Heart right ventricle (tissue), 16 donors: ENCODE data around the gene AOAH. TPM values are rescaled to one million over a fixed set of nuclear protein-coding genes. Genes with fewer than 3 reads are reported as not detected.

Source experiments
- ATAC-seq, 8 donors: fragments of 200-7000 bp; cut with Tn5 transposase; one replicate each; pipeline ENCODE4 v1.9.1; 2020; ENCODE audit warnings: mild to moderate bottlenecking in 8 of 8, moderate library complexity in 8 of 8, moderate number of reproducible peaks in 1 of 8
- DNase-seq, 2 donors: peaks; one replicate each; pipeline ENCODE4 v3.0.0-alpha.2; 2020
- H3K27ac ChIP-seq, 10 donors: fragments of 200-600 bp; sonication (generic) in 2 of 10; one replicate each; pipeline versions ENCODE4 v1.5.0 to v1.8.0; 2020 to 2022; ENCODE audit warnings: mild to moderate bottlenecking in 3 of 10
- H3K27me3 ChIP-seq, 7 donors: fragments of 200-600 bp; one replicate each; pipeline ENCODE4 v1.8.0; 2021 to 2022; ENCODE audit warnings: mild to moderate bottlenecking in 2 of 7
- H3K36me3 ChIP-seq, 9 donors: fragments of 200-600 bp; sonication (generic) in 1 of 9; one replicate each; pipeline versions ENCODE4 v1.5.0 to v1.8.0; 2020 to 2022; ENCODE audit warnings: mild to moderate bottlenecking in 2 of 9
- H3K4me1 ChIP-seq, 9 donors: fragments of 200-600 bp; sonication (generic) in 1 of 9; one replicate each; pipeline versions ENCODE4 v1.5.0 to v1.8.0; 2020 to 2022; ENCODE audit warnings: mild to moderate bottlenecking in 4 of 9
- H3K4me3 ChIP-seq, 10 donors: fragments of 200-600 bp; sonication (generic) in 2 of 10; one replicate each; pipeline versions ENCODE4 v1.5.0 to v1.8.0; 2020 to 2022; ENCODE audit warnings: mild to moderate bottlenecking in 7 of 10, moderate library complexity in 2 of 10
- H3K9me3 ChIP-seq, 11 donors: fragments of 200-600 bp in 10 of 11; sonication (generic) in 2 of 11; one replicate each; pipeline versions ENCODE4 v1.5.0 to v1.8.0; 2013 to 2022; ENCODE audit warnings: mild to moderate bottlenecking in 2 of 11, control low read depth in 1 of 11, moderate library complexity in 1 of 11
- WGBS, 2 donors: extraction: QIAGEN DNeasy Blood & Tissue Kit; methylation state at CpG; one replicate each; pipeline ENCODE4 v1.1.7; 2013; ENCODE audit warnings: inconsistent platforms in 1 of 2; 5-methylcytosine and 5-hydroxymethylcytosine counted together
- intact Hi-C, 10 donors: fragments of 100-400 bp; cut with DNase I; formaldehyde crosslinking; loops; one replicate each; pipeline versions ENCODE4 v1.11.1 to v1.14.2; 2022
- polyA plus RNA-seq, 2 donors: library from polyadenylated mRNA; stranded (reverse); fragments of 200-250 nt; gene quantifications; one replicate each; pipeline ENCODE4 v1.2.3, GENCODE V29; 2013
- total RNA-seq, 10 donors: library from RNA; stranded (reverse); fragmentation: NEBNext Ultra II Directional in 3 of 10; extraction: Animal tissue kit (Norgen Biotek cat#: 25700) in 3 of 10; gene quantifications; one replicate each; pipeline versions ENCODE4 v1.2.1 to v1.2.4, GENCODE V29; 2021 to 2023
- TF ChIP-seq, protein P1 (sequence below), 9 donors: fragments of 200-600 bp; sonication (generic) in 2 of 9; IDR thresholded peaks; one replicate each; pipeline versions ENCODE4 v1.5.0 to v1.8.0; 2021 to 2022; ENCODE audit warnings: antibody characterized with exemption in 9 of 9, mild to moderate bottlenecking in 5 of 9, moderate library complexity in 1 of 9
- donor health status: Arrhythmogenic right ventricular cardiomyopathy.
- donor health status: ischemic (EF 13 %, LVEDD 7.1; RV severe dilation, severe dysfunction).
- donor health status: healthy with polysubstance abuse.
- donor health status: DM: no; HTN: yes; CAD: no.
- donor health status: DM: no; HTN: no; CAD: no.
- donor health status: ischemic (EF 25% LVEDD 6.9; RV normal size, moderate dysfunction).
- donor health status: ischemic (EF 25% LVEDD 5.7; RV mildly dilated, moderate dysfunction).
- donor health status: healthy.
- donor health status: DM: yes; HTN: yes; CAD: no.
- donor health status: Ischemic cardiomyopathy.
- donor health status: ischemic (EF 35%, LVEDD 5.7; RV mildly dilated, moderate dysfunction).
- donor health status: nonischemic (EF 11% LVEDD 7.7; RV severe dilation, severe dysfunction).
- donor health status: DM: yes; HTN: yes; CAD: no.
- donor health status: PGD.
- donor health status: ischemic (EF 29% LVEDD 5.4; RV normal size, mild dysfunction).
- donor health status: nonischemic (EF 23%, LVEDD 6.1; RV moderate dilation, normal function).

Gene AOAH
- total and polyA plus RNA-seq, 12 donors = 0.70 to 19.5 (median 1.6) TPM

DNA sequence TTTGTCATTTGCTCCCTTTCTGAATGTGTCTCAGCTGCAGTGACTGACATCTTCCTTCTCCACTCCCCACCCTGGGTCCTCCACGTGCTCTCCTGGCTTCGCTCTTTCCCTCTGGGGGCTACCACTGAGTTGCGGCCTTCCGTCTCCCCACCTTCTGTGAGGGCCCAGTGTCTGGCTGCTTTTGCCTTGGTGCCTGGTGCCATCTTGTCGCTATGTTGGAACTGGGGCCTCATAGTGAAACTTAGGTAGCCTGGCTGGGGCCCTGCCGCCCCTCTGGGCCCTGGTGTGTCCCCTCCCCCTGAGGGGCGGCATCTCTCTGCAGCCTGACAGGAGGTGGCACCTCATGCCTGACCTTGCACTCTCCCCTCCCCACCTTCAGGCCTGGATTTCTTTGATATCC lies 190.6 kb downstream of the AOAH start:
- intact Hi-C loops = no loop called here
- TF ChIP-seq, protein P1, sequence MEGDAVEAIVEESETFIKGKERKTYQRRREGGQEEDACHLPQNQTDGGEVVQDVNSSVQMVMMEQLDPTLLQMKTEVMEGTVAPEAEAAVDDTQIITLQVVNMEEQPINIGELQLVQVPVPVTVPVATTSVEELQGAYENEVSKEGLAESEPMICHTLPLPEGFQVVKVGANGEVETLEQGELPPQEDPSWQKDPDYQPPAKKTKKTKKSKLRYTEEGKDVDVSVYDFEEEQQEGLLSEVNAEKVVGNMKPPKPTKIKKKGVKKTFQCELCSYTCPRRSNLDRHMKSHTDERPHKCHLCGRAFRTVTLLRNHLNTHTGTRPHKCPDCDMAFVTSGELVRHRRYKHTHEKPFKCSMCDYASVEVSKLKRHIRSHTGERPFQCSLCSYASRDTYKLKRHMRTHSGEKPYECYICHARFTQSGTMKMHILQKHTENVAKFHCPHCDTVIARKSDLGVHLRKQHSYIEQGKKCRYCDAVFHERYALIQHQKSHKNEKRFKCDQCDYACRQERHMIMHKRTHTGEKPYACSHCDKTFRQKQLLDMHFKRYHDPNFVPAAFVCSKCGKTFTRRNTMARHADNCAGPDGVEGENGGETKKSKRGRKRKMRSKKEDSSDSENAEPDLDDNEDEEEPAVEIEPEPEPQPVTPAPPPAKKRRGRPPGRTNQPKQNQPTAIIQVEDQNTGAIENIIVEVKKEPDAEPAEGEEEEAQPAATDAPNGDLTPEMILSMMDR (IDR thresholded peaks at IDR 0.05) = no peak
- H3K36me3 ChIP-seq = peaks cover 0 to 24% (median 0%) of the 10 kb centered on the region in 9 donors
- no peak overlapping the region for H3K27ac ChIP-seq
- no peak overlapping the region for H3K4me3 ChIP-seq
- ATAC-seq (no peak), DNase-seq (no peak)
- H3K9me3 ChIP-seq = no peaks in the 10 kb centered on the region
- H3K4me1 ChIP-seq = no peaks in the 10 kb centered on the region
- H3K27me3 ChIP-seq = no peaks in the 10 kb centered on the region
- WGBS, 2 donors = 91 to 93% methylated on average over 7 of the region's 7 CpGs

GRCh38 chr7:36532981-36533499 lies 191.3 kb downstream of the AOAH start:
- H3K27me3 ChIP-seq = no peaks in the 10 kb centered on the region
- DNase-seq (no peak), ATAC-seq (no peak)
- intact Hi-C loops = no loop called here
- no peaks in the 10 kb centered on the region for H3K9me3 ChIP-seq
- TF ChIP-seq, protein P1 (IDR thresholded peaks at IDR 0.05) = no peak
- H3K4me1 ChIP-seq = no peaks in the 10 kb centered on the region
- peaks cover 0 to 18% (median 0%) of the 10 kb centered on the region in 9 donors for H3K36me3 ChIP-seq
- no peak overlapping the region for H3K4me3 ChIP-seq
- no peak overlapping the region for H3K27ac ChIP-seq
- 80 to 83% methylated on average over 5 of the region's 5 CpGs for WGBS, 2 donors

DNA sequence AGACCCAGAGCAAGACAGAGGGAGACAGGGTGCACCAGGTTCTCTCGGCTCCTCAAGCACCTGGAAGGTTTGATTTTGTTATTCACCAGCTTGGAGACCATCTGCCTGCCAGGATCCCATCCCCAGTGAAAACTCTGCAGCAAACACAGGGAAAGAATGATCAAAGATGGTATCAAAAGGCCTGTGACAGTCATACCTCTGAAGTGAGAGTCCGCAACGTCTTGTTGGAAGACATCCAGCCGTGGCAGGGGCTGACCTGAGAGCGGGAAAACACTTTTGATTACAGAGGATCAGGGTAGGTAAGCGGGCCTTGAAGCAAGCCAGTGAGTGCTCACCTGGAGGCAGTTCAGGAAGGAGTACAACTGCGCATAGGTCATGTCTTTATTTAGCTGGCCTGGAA lies 192.3 kb downstream of the AOAH start:
- intact Hi-C loops = no loop called here
- H3K27ac ChIP-seq = no peak overlapping the region
- 85 to 89% methylated on average over 7 of the region's 7 CpGs for WGBS, 2 donors

GRCh38 chr7:36530456-36530855 lies 193.8 kb downstream of the AOAH start:
- ATAC-seq = no peak
- TF ChIP-seq, protein P1 (IDR thresholded peaks at IDR 0.05) = no peak
- Histone ChIP-seq H3K4me1 (no peaks in the 10 kb centered on the region), H3K36me3 (peaks cover 0 to 21% (median 0%) of the 10 kb centered on the region in 9 donors), H3K27ac (no peak overlapping the region), H3K27me3 (no peaks in the 10 kb centered on the region), H3K9me3 (no peaks in the 10 kb centered on the region), H3K4me3 (no peak overlapping the region)
- 88 to 91% methylated on average over 2 of the region's 2 CpGs for WGBS, 2 donors
- no peak for DNase-seq
- intact Hi-C loops = no loop called here

More for the DNA sequence above, 192.3 kb downstream of the AOAH start:
- no peak for ATAC-seq
- DNase-seq = no peak
- Histone ChIP-seq H3K27me3 (no peaks in the 10 kb centered on the region), H3K36me3 (peaks cover 0 to 21% (median 0%) of the 10 kb centered on the region in 9 donors), H3K4me3 (no peak overlapping the region), H3K4me1 (no peaks in the 10 kb centered on the region), H3K9me3 (no peaks in the 10 kb centered on the region)
- TF ChIP-seq, protein P1 (IDR thresholded peaks at IDR 0.05) = no peak
